ENCODE measurements around the gene UMODL1.

- TF ChIP-seq EZH2phosphoT487 (IDR thresholded peaks at IDR 0.05; ENCODE audit: low read length) (no peak), CTCF (IDR thresholded peaks at IDR 0.05; ENCODE audit: low read length) (no peak)
These were observed 4.6 kb upstream of the UMODL1 start for GRCh38 chr21:42066521-42066920.

Measured in MM.1S (cell line).